H9 (cell line): ENCODE results near the gene TMEM117. TPM values are rescaled to one million over a fixed set of nuclear protein-coding genes. Genes with fewer than 3 reads are reported as not detected.

Experiments used
- DNase-seq: peaks from one replicate; pipeline ENCODE4 v3.0.0-alpha.2; 2017
- H2AFZ ChIP-seq: one replicate; pipeline ENCODE4 v1.6.1; 2013; ENCODE audit warnings: mild to moderate bottlenecking, low read length, control low read depth, moderate library complexity
- H2AK5ac ChIP-seq: 2 replicates; pipeline ENCODE4 v1.6.1; 2013; ENCODE audit warnings: low read length, control low read depth, mixed read lengths; ENCODE audit not compliant: insufficient read length
- H2BK120ac ChIP-seq: one replicate; pipeline ENCODE4 v1.6.1; 2013; ENCODE audit warnings: low read depth, mild to moderate bottlenecking, low read length, control low read depth, inconsistent platforms; ENCODE audit not compliant: poor library complexity, severe bottlenecking
- H2BK12ac ChIP-seq: 2 replicates; pipeline ENCODE4 v1.6.1; 2013; ENCODE audit warnings: low read length, control low read depth, mixed read lengths, low read depth; ENCODE audit not compliant: insufficient read length
- H2BK15ac ChIP-seq: 2 replicates; pipeline ENCODE4 v1.6.1; 2013; ENCODE audit warnings: low read depth, low read length, control low read depth
- H2BK20ac ChIP-seq: one replicate; pipeline ENCODE4 v1.6.1; 2013; ENCODE audit warnings: low read depth, mild to moderate bottlenecking, low read length, control low read depth, inconsistent platforms; ENCODE audit not compliant: poor library complexity, severe bottlenecking
- H2BK5ac ChIP-seq: 2 replicates; pipeline ENCODE4 v1.6.1; 2013; ENCODE audit warnings: low read length, control low read depth, mixed read lengths; ENCODE audit not compliant: insufficient read length
- H3K14ac ChIP-seq: 2 replicates; pipeline ENCODE4 v1.6.1; 2013; ENCODE audit warnings: low read length, control low read depth; ENCODE audit not compliant: insufficient read depth
- H3K18ac ChIP-seq: 2 replicates; pipeline ENCODE4 v1.6.1; 2013; ENCODE audit warnings: low read depth, mild to moderate bottlenecking, mixed read lengths, low read length, control low read depth; ENCODE audit not compliant: insufficient read length
- H3K23ac ChIP-seq: 2 replicates; pipeline ENCODE4 v1.6.1; 2013; ENCODE audit warnings: low read length, control low read depth, mixed read lengths, low read depth; ENCODE audit not compliant: insufficient read length
- H3K23me2 ChIP-seq: 2 replicates; pipeline ENCODE4 v1.6.1; 2013; ENCODE audit warnings: low read depth, mild to moderate bottlenecking, mixed read lengths, low read length, control low read depth; ENCODE audit not compliant: insufficient read length, poor library complexity, severe bottlenecking
- H3K27ac ChIP-seq: 2 replicates; pipeline ENCODE4 v1.5.1; 2013; ENCODE audit warnings: low read length, control low read depth, mixed read lengths, low read depth; ENCODE audit not compliant: insufficient read length
- H3K27me3 ChIP-seq: 2 replicates; pipeline ENCODE4 v1.6.1; 2013; ENCODE audit warnings: low read length, control low read depth, inconsistent platforms; ENCODE audit not compliant: insufficient read depth
- H3K4ac ChIP-seq: 2 replicates; pipeline ENCODE4 v1.6.1; 2013; ENCODE audit warnings: low read depth, mild to moderate bottlenecking, control low read depth, inconsistent platforms, low read length, moderate library complexity
- H3K4me1 ChIP-seq: 2 replicates; pipeline ENCODE4 v1.6.1; 2013; ENCODE audit warnings: low read length, control low read depth, inconsistent platforms; ENCODE audit not compliant: insufficient read depth
- H3K4me2 ChIP-seq: 2 replicates; pipeline ENCODE4 v1.6.1; 2013; ENCODE audit warnings: low read length, control low read depth, mixed read lengths; ENCODE audit not compliant: insufficient read length, insufficient read depth
- H3K56ac ChIP-seq: 2 replicates; pipeline ENCODE4 v1.6.1; 2013; ENCODE audit warnings: low read depth, mild to moderate bottlenecking, mixed read lengths, low read length, control low read depth; ENCODE audit not compliant: insufficient read length
- H3K79me1 ChIP-seq: 2 replicates; pipeline ENCODE4 v1.6.1; 2013; ENCODE audit warnings: low read depth, mild to moderate bottlenecking, moderate library complexity, low read length, control low read depth, inconsistent platforms; ENCODE audit not compliant: insufficient read depth, poor library complexity, severe bottlenecking
- H3K79me2 ChIP-seq: 2 replicates; pipeline ENCODE4 v1.6.1; 2013; ENCODE audit warnings: low read length, control low read depth, inconsistent platforms; ENCODE audit not compliant: insufficient read depth
- H3K9ac ChIP-seq: 2 replicates; pipeline ENCODE4 v1.6.1; 2013; ENCODE audit warnings: low read length, control low read depth, mixed read lengths; ENCODE audit not compliant: insufficient read length; ENCODE audit errors: extremely low read depth
- H3K9me3 ChIP-seq: one replicate; pipeline ENCODE4 v1.6.1; 2013; ENCODE audit warnings: low read depth, low read length, inconsistent platforms; ENCODE audit not compliant: control insufficient read depth
- H3T11ph ChIP-seq: one replicate; pipeline ENCODE4 v1.6.1; 2013; ENCODE audit warnings: mild to moderate bottlenecking, low read length, control low read depth, inconsistent platforms
- H4K20me1 ChIP-seq: one replicate; pipeline ENCODE4 v1.6.1; 2013; ENCODE audit not compliant: control insufficient read depth, insufficient read length, insufficient read depth
- H4K5ac ChIP-seq: 2 replicates; pipeline ENCODE4 v1.6.1; 2013; ENCODE audit warnings: low read depth, mild to moderate bottlenecking, mixed read lengths, low read length, control low read depth; ENCODE audit not compliant: insufficient read length
- H4K8ac ChIP-seq: replicated peaks from 2 replicates; pipeline ENCODE4 v1.6.1; 2013; ENCODE audit warnings: low read length, control low read depth, mixed read lengths, low read depth; ENCODE audit not compliant: insufficient read length
- H4K91ac ChIP-seq: 2 replicates; pipeline ENCODE4 v1.6.1; 2013; ENCODE audit warnings: low read depth, mild to moderate bottlenecking, moderate library complexity, mixed read lengths, low read length, control low read depth; ENCODE audit not compliant: insufficient read length
- H3K27ac Mint-ChIP-seq, 3 experiments: 2 replicates in 2 of 3; 3 replicates in 1 of 3; pipeline ENCODE4 v1.8.0; 2020 to 2021; ENCODE audit warnings: mixed read lengths in 3 of 3, mild to moderate bottlenecking in 1 of 3, moderate library complexity in 1 of 3
- H3K27me3 Mint-ChIP-seq: 2 replicates; pipeline ENCODE4 v1.8.0; 2021; ENCODE audit warnings: low read depth, mild to moderate bottlenecking, moderate library complexity, mixed read lengths
- H3K36me3 Mint-ChIP-seq, 3 experiments: 2 replicates in 2 of 3; 3 replicates in 1 of 3; pipeline ENCODE4 v1.8.0; 2020 to 2021; ENCODE audit warnings: low read depth in 3 of 3, mixed read lengths in 3 of 3; ENCODE audit not compliant: insufficient read depth in 1 of 3
- H3K4me1 Mint-ChIP-seq, 2 experiments: 2 replicates each; pipeline ENCODE4 v1.8.0; 2020; ENCODE audit warnings: mixed read lengths in 2 of 2
- H3K4me3 Mint-ChIP-seq, 2 experiments: 2 replicates in 1 of 2; 3 replicates in 1 of 2; pipeline ENCODE4 v1.8.0; 2020 to 2021; ENCODE audit warnings: mild to moderate bottlenecking in 2 of 2, mixed read lengths in 2 of 2, moderate library complexity in 1 of 2
- H3K9me3 Mint-ChIP-seq, 2 experiments: 2 replicates in 1 of 2; 3 replicates in 1 of 2; pipeline ENCODE4 v1.8.0; 2020; ENCODE audit warnings: mild to moderate bottlenecking in 2 of 2, mixed read lengths in 2 of 2, moderate library complexity in 1 of 2
- total RNA-seq: library from RNA; stranded (reverse); gene quantifications from 2 replicates; pipeline ENCODE4 v1.2.1, GENCODE V29; 2021
- TF ChIP-seq, protein P1 (sequence below): fragments of 200-600 bp; sonication (generic); conservative IDR thresholded peaks from 3 replicates; pipeline ENCODE4 v1.8.0; 2021; ENCODE audit warnings: antibody characterized with exemption, mild to moderate bottlenecking

TMEM117 gene
- total RNA-seq, 1 experiment from 2014 or later: 1.7 TPM

- Mint-ChIP-seq H3K9me3 (no peaks in the 10 kb centered on the region), H3K4me1 (peaks cover 14 to 19% of the 10 kb centered on the region in 2 experiments), H3K36me3 (no peaks in the 10 kb centered on the region), H3K4me3 (no peak overlapping the region), H3K27ac (no peak overlapping the region), H3K27me3 (no peaks in the 10 kb centered on the region)
- no peak overlapping the region for H3K27ac ChIP-seq
- H3K23ac ChIP-seq: no peak overlapping the region
- H3K9me3 ChIP-seq: no peaks in the 10 kb centered on the region
- no peaks in the 10 kb centered on the region for H3K79me2 ChIP-seq
- H2BK120ac ChIP-seq: no peak overlapping the region
- H3K9ac ChIP-seq: no peak overlapping the region
- no peak overlapping the region for H4K8ac ChIP-seq
- no peak overlapping the region for H2BK20ac ChIP-seq
- no peak overlapping the region for H4K5ac ChIP-seq
- H3K4ac ChIP-seq: no peak overlapping the region
- H2BK15ac ChIP-seq: no peak overlapping the region
- H3K56ac ChIP-seq: no peak overlapping the region
- no peak overlapping the region for H3K18ac ChIP-seq
- H3K14ac ChIP-seq: no peak overlapping the region
- H2BK12ac ChIP-seq: no peak overlapping the region
- H2AK5ac ChIP-seq: no peak overlapping the region
- no peaks in the 10 kb centered on the region for H3K79me1 ChIP-seq
- no peak overlapping the region for H3T11ph ChIP-seq
- no peak for DNase-seq
- H4K20me1 ChIP-seq: no peaks in the 10 kb centered on the region
- no peak overlapping the region for H2AFZ ChIP-seq
- H3K27me3 ChIP-seq: no peaks in the 10 kb centered on the region
- no peak overlapping the region for H2BK5ac ChIP-seq
- H4K91ac ChIP-seq: no peak overlapping the region
- no peaks in the 10 kb centered on the region for H3K23me2 ChIP-seq
- peaks cover 5% of the 10 kb centered on the region; the same call in 1 of the 2 replicates for H3K4me1 ChIP-seq
- TF ChIP-seq, protein P1, sequence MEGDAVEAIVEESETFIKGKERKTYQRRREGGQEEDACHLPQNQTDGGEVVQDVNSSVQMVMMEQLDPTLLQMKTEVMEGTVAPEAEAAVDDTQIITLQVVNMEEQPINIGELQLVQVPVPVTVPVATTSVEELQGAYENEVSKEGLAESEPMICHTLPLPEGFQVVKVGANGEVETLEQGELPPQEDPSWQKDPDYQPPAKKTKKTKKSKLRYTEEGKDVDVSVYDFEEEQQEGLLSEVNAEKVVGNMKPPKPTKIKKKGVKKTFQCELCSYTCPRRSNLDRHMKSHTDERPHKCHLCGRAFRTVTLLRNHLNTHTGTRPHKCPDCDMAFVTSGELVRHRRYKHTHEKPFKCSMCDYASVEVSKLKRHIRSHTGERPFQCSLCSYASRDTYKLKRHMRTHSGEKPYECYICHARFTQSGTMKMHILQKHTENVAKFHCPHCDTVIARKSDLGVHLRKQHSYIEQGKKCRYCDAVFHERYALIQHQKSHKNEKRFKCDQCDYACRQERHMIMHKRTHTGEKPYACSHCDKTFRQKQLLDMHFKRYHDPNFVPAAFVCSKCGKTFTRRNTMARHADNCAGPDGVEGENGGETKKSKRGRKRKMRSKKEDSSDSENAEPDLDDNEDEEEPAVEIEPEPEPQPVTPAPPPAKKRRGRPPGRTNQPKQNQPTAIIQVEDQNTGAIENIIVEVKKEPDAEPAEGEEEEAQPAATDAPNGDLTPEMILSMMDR: no peak
- H3K4me2 ChIP-seq: no peak overlapping the region
Observed at GRCh38 chr12:44387581-44387980, 551.7 kb downstream of the TMEM117 start.
